NOMO-1 treated with dmso at 0.1 percent for 144 hours (cell line): Measurements from ENCODE around the gene ABHD16B.
"Not testable (repeated sequence)": the region's sequence is repeated elsewhere in the genome, so short reads cannot be mapped to it uniquely, and the experiment has no call there.

Experiments
- DNase-seq: peaks from one replicate; lab custom pipeline; 2025; ENCODE audit not compliant: unreplicated experiment; lab: John Stamatoyannopoulos, UW

Gene ABHD16B

DNA sequence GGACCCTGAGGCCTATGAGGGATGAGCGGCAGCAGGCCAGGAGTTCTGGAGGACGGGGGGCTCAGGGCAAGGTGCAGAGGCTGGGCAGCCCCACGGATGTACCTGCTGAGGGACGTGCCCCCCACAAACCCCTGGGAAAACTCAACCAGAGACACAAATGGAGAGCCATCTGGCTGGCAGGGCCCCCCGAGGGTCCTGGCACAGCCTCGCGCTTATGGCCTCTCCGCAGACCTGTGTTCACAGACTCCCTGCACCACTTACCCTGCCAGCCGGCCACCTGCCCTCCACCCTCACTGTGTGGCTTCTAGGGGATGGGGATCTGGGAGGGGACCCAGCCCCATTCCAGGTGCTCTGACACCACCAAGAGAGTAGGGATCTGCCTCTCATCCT lies 26.8 kb upstream of the ABHD16B start:
- DNase-seq: no peak

DNA sequence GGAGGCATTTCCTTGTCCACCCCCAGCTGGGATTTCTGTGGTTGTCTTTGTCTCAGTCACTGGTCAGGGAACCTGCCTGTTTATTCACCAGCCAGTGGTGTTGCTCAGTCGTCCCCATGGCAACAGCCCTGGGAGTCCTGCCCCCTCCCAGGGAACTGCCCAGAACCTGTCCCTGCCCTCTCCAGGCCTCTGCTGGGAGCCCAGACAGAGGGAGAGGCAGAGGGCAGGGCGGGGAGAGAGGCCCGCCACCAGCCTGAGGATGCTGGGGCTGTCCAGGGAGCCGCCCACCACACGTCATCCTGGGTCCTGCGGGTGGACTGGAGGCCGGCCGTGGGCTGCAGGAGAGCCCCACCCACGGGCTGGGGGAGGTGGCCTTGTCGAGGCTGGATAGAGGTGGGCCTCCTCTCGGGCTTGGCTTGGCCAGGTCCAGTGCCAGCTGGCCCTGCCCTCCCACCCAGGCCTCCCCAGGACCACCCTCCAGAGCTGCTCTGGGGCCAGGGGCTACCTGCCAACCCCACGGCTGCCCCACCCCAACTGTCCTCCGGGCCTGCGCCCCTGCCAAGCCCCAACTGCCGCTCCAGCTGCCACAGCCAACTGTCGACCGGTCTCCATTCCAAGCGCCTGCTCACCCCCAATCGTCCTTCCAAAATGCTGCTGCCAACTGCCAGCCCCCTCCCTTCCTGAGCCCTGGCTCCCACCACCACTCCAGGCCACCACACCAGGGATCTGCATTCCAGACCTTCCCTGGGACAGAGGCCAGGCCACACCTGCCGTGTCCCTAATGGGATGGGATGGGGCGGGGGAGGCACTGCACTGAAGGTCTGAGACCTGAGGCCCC lies 26.1 kb upstream of the ABHD16B start:
- no peak for DNase-seq

DNA sequence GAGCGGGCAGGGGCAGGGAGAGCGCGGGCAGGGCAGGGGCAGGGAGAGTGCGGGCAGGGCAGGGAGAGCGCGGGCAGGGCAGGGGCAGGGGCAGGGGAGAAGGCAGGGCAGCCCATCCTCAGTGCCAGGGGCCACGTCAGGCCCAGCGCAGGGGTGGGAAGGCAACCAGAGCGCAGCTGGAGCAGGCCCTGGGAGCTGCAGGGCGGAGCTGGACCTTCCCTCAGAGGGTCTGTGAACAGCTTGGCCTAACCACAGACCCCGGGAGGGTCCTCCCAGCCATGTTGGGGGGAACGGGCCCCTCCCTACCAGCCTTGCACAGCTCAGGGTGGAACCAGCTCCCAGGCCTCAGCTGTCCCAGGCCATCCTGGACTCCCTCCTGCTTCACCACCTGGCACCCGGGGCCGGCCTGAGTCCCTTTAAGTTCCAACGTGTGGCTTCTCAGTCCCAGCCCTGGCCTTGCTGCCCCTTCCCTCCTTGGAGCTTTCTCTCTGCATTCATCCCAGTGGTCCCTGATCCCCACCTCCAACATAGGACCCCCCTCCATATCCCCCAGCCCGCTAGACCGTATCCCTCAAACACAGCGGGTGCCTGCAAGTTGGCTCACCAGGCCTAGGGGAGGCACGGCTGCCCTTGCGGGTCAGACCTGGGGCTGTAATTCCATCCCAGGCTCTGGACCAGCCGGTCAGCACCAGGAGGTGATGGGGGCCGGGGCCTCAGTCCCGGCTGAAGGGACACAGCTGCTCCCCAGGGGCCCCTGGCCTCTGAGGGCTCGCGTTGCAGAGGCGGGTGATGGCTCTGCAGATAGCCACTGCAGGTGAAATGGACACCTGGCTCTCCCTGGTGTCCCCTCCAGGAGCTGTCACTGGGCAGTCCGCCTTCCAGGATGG lies 24.6 kb upstream of the ABHD16B start:
- DNase-seq: no peak

DNA sequence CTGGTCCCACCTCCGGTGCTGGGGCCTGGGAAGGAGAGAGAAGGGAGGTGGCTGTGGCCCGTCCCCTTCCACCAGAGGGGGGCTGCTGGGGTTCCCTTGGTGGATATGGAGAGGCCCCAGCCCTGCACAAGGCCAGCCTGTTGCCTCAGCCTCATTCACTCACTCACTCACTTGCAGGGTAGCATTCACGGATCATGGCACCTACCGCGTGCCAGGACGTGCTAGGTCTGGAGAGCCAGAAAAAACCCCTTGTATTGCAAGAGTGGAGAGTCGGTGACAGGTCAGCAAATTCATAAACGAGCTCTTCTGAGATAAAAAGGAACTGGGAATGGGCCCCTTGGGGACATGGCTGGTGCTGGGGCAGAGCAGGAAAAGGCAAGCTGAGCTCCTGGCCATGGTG lies 23.8 kb upstream of the ABHD16B start:
- DNase-seq: no peak

DNA sequence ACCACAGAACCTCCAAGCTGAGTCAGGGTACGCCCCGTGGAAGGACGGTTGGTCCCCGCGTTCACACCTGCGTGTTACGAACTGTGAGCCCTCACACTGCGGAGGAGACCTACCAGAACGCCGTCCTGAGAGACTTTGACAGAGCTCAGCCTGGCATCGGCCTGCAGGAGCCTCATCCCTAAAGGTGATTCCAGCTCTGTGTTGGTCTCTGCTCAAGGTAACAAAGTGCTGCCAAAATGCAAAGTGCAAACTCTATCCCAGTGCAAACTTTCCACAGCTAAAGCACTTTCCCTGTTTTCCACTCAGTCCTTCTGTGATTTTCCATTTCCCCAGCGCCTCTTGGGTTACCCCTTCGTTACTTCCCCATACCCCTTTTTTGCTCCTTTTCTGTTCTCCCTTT lies 21.7 kb upstream of the ABHD16B start:
- no peak for DNase-seq

DNA sequence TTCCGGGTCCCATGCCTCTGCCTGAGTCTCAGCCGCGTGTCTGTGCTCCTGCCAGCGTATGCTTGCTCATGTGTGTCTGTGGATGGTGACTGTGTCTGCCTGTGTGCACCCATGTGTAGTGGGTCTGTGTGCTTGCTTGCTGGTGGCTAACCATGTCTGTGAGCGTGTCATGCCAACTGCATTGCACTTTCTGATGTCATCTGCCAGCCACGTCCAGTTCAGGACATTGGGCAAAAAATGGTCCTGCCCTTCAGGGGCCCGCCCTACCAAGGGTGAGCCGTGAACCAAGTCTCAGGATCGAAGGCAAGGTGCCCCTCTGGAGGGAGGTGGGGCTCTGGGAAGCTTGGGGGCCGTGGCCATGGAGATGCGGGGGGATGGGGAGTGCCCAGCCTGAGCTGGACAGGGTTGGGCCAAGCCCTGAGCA lies 20.9 kb upstream of the ABHD16B start:
- DNase-seq: no peak

DNA sequence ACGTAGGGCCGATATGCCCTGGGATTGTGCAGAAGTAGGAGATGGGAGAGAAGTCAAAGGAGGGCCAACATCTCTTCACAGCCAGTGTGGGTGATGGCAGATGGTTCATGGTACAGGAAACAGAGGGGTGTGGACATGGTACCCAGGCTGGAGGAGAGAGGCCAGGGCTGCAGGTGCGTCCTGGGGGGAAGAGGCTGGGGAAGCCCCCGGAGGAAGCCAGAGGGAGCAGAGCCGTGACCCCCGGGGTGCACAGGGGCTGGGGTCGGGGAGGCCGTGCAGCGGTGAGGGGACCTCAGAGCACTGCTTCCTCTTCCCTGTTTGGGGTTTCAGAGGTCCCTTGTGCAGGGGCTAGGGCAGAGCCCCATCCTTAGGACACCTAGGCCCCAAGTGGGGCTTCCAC lies 19.0 kb upstream of the ABHD16B start:
- DNase-seq: no peak

DNA sequence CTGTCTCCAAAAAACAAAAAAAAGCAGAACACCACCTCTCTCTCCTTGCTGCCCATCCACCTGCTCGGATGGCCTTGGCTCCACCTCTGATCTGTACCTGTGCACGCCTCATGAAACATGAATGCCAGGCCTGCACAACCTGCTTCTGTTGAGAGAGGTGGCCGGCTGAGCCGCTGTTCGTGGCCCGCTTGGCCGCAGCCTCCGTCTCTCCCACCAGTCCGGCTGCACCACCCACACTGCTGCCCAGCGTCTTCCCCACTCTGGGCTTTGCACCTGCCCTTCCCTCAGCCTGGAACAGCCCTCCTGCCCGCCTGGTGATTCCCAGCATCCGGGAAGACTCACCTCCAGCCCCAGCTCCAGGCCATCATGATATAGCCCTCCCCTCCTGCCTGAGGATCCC lies 18.1 kb upstream of the ABHD16B start:
- no peak for DNase-seq

DNA sequence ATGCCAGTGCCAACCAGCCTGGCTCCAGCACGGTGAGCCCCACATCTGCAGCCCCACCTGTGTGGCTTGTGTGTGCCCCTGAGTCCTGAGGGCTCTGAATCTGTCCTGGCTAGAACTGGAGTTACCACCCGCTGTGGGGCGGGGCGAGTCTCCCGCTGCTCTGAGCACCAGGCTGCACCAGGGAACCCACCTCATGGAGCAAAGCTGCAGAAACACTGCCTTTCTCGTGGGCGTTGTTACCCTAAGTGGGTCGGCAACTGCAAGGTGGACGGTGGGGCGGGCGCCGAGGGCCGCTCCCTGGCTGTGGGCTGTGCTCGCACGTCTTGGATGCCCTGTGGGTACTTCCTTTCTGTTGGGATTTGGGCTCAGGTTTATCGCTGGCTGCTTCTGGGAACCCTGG lies 17.5 kb upstream of the ABHD16B start:
- no peak for DNase-seq

DNA sequence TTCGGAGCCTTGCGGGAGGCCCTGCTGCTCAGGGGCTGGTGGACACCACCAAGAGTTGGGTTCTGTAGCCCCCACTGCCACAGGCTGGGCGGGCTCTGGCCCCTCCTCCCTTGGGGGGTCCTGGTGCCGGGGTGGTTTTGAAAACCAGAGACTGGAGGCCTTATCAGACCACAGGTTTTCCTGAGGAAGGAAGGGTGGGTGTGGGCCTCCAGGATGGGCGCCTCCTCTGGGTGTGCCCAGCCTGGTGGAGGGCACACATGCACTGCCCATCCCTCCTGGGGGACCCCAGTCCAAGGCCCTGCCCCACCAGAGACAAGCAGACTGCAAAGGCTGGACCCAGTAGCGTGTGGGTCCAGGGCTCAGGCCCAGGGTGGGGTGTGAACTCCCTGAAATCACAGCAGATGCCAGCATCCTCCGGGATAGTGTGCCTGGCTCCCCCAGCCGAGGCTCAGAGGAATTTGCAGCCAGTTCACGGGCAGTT lies 16.7 kb upstream of the ABHD16B start:
- no peak for DNase-seq

DNA sequence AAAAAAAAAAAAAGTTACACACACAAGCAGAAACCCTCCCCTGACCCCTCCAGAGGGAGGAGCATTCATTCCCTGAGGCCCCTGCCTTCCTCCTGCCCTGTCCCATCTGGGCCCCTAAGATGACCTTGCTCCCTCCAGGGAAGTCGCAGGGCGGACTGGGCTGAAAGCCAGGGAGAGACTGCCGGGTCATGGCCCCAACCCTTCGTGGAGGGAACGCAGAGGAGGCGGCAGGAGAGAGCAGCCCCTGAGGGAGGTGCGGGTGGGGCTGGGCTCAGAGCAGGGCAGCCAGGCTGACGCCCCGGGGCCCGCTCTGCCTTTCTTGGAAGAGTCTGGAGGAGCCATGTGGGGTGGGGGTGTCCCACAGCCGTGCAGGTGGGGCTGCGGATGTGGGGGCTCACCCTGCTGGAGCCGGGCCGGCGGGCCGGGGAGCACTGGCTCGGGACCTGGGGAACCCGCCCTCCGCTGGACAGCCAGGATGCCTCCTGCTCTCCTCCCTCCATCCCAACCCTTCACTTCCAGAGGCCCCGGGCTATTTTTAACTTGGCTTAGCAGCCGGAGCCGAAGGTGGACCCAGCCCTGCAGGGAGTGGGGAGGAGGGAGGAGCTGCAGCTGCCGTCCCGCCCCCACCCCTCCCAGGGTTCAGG lies 15.0 kb upstream of the ABHD16B start:
- no peak for DNase-seq

DNA sequence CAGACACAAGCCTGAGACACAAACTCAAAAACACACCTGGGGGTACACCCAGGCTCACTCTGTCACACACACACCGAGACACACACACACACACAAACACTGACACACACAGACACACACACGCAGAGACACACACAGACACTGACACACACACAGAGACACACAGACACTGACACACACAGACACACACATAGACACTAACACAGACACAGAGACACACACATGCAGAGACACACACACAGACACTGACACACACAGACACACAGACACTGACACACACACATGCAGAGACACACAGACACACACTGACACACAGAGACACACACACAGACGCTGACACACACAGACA lies 14.4 kb upstream of the ABHD16B start:
- no peak for DNase-seq

DNA sequence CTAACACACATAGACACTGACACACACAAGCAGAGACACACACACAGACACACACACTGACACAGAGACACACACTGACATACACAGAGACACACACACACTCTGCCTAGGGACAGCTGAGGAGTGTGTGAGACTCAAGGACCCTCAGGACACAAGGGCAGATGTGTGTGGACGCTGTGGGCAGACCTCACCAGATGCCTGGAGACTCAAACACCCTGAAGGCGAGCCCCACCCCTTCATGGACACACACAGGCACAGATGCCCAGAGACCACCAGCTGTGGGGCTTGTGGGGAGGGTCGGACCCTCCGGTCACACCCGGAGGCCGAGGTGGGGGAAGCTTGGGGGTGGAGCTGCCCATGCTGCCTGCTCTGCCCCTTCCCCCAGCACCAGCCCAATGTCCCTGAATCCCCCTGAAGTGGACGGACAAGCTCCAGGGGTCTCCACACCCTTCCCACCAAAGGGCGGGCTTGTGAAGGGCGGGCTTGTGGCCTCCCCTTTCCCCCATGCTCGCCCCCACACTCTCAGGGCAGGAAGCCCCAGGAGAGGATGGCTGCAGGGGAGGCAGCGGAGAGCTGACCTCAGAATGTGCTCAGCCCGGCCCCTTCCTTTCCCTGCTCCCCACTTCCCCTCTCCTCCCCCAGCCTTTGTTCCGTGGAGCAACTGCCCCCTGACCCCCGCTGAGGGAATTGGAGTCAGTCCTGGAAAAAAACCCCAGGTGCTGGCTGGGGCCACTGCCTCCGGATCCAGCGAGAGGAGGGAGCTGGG lies 13.9 kb upstream of the ABHD16B start:
- DNase-seq: no peak

DNA sequence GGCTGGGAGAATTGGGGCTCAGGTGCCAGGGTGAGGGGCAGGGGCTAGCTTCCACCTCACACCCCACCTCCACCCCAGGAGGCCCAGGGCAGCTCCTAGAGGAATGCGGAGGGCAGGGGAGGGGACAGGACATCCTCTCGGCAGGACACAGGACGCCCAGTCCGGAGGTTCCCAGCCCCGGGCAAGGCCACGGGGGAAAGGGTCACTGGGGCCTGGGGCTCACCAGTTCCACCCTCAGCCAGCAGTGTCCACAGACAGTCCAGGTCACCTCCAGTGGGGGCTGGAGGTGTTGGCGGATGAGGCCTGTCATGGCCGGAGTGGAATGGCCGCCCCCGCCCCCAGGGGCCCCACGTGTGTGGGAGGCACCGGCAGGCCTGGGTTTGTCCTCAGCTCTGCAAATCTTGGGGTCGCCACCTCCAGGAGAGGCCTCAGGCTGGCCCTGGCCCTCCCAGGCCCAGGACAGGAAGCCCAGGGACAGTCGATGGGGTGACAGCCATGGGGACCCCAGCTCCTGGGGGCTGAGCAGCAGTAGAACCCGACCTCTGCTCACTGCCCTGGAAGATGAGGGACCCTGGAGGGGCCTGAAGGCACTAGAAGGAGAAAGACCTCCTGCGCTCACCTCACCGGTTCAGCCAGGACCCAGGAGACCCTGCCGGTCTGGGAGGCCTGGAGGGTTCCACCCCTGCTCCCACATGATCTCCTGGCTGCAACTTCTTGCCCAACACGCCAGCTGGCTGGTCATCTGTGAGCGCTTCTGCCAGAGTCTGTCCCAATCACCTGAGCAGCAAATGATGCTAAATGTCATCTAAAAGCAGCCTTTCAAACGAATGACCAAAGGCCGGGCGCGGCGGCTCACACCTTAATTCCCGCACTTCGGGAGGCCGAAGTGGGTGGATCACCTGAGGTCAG lies 13.0 kb upstream of the ABHD16B start:
- DNase-seq: no peak

DNA sequence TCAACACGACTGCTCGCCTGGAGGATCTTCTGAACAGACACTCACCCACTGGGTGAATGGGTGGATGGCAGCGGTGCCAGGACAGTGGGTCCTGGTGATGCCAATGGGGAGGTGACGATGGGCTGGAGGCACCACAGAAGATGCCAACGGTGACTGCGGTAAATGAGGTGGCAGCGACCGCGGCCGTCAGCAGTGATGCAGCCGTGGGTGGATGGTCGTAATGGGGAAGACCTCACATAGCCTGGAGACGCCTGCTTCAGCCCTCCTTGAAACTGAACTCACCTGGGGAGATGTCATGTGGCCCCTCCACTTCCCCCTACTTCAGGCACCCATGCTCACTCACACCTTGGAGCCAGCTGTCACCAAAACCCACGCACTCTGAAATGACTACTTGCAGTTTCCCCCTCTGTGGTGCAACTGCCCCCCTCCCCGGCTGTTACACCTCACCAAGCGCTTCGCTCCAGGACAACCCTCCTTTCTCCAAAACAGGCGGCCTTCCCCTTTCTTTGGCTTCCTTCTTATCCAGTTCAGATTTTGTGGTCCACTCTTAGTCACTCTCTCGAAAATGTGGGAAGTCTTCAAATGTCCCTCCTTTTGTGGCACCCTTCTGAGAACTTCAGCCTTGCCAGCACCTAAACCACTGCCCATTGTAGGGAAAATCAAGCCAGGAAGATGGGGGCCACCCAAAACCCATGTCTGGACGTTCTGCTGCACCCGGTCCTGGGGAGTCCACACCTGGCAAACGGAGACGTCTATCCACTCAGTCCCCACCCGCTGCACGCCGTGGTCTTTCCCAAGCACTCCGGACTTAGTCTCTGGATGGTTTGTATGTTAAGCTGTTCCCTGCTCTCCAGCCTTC lies 10.4 kb upstream of the ABHD16B start:
- no peak for DNase-seq

DNA sequence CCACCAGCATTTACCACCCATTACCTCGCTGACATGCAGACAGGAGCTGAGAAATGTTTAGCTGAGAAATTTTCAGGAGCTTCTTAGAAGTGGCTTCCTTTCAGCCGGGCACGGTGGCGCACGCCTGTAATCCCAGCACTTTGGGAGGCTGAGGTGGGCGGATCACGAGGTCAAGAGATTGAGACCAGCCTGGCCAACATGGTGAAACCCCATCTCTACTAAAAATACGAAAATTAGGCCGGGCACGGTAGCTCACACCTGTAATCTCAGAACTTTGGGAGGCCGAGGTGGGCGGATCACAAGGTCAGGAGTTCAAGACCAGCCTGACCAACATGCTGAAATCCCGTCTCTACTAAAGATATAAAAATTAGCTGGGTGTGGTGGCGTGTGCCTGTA lies 9.8 kb upstream of the ABHD16B start:
- not testable (repeated sequence) for DNase-seq

DNA sequence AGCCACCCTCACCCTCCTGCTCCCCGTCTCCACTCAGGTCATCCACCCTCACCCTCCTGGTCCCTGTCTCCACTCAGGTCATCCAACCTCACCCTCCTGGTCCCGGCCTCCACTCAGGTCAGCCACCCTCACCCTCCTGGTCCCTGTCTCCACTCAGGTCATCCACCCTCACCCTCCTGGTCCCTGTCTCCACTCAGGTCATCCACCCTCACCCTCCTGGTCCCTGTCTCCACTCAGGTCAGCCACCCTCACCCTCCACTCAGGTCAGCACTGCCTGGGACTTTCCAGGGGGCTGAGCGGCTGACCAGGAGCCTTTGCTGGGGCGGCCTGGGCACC lies 7.6 kb upstream of the ABHD16B start:
- DNase-seq: not testable (repeated sequence)

DNA sequence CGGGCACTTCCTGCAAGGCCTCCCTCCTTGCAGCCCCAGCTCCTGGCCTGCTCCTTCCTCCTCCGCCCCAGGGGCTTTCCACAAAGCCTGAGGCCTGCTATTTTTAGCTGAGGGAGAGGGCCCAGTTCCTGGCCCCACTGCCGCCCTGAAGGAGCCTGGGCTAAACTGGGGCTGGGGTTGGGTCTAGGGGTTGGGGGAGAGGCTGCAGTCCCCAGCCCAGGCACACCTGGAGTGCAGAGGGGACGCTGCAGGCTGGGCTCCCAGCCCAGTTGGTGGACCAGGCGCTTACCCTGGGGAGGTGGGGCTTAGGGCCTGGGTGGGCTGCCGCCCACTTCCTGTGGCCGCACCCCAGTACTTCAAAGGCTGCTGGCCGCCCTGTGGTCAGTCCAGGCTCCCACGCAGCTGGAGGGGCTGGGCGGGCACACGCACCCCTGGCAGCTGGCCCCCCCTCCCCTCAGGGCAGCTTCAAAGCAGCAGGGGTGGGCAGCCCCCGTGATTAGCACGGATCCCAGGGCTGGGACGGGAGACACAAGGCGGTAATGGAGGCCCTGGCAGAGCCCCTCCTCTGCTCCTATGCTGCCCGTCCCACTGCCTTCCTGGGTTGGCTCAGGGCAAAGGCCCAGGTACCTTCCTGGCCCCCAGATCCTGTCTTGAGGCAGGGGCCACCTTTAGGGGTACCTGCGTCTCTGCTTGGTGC lies 7.1 kb upstream of the ABHD16B start:
- DNase-seq: no peak
